GM12873 (cell line): Measurements from ENCODE around the gene CADPS.
A peak's percentile ranks its signal among the peaks of the same experiment; 100 is the strongest.

ENCODE experiments used
- TF ChIP-seq, protein P1 (sequence below): IDR thresholded peaks from 2 replicates; pipeline ENCODE4 v1.5.1; 2012; ENCODE audit warnings: low read depth, mild to moderate bottlenecking, moderate library complexity, low read length, control low read depth; ENCODE audit not compliant: insufficient read depth; ENCODE audit errors: missing control alignments

CADPS gene

GRCh38 chr3:62675492-62675891, 199.7 kb downstream of the CADPS start:
- TF ChIP-seq, protein P1, sequence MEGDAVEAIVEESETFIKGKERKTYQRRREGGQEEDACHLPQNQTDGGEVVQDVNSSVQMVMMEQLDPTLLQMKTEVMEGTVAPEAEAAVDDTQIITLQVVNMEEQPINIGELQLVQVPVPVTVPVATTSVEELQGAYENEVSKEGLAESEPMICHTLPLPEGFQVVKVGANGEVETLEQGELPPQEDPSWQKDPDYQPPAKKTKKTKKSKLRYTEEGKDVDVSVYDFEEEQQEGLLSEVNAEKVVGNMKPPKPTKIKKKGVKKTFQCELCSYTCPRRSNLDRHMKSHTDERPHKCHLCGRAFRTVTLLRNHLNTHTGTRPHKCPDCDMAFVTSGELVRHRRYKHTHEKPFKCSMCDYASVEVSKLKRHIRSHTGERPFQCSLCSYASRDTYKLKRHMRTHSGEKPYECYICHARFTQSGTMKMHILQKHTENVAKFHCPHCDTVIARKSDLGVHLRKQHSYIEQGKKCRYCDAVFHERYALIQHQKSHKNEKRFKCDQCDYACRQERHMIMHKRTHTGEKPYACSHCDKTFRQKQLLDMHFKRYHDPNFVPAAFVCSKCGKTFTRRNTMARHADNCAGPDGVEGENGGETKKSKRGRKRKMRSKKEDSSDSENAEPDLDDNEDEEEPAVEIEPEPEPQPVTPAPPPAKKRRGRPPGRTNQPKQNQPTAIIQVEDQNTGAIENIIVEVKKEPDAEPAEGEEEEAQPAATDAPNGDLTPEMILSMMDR, result no peak

DNA sequence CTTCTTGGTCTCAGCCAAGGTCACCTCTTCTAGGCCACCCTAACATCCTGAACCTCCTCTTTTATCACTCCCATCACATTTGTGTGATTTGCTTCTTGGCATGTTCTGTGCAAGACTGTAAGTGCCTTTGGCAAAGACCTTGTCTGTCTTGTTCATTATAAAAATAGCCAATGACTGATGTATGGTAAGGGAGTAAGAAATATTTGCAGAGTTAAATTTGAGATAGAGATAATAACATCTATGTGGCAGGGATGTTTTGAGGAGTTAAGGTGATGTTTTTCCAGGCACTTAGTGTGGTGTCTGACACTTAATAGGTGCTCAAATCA, 202.3 kb downstream of the CADPS start:
- TF ChIP-seq, protein P1, result no peak

- TF ChIP-seq, protein P1, result no peak
Measured at GRCh38 chr3:62672270-62672987, 202.8 kb downstream of the CADPS start.

DNA sequence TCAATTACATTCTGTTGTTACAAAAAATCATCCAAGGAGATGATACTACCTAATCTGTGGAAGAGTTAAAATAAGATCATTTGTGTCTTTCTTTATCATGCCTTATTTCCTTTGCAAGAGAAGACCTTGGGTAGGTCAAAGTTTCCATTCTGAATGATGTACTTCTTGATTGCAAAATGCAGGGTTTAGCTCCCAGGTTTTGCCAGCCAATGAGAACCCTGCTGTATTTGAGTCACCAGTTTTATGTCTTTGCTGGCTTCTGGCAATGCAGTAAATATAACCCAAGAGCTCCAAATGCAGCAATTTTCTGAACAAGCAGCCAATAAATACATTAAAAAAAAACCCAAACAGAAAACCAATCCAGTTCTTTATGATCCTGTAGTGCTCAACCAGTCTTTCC, 204.9 kb downstream of the CADPS start:
- TF ChIP-seq, protein P1, result no peak

GRCh38 chr3:62669161-62669560, 206.1 kb downstream of the CADPS start:
- TF ChIP-seq, protein P1, result no peak

DNA sequence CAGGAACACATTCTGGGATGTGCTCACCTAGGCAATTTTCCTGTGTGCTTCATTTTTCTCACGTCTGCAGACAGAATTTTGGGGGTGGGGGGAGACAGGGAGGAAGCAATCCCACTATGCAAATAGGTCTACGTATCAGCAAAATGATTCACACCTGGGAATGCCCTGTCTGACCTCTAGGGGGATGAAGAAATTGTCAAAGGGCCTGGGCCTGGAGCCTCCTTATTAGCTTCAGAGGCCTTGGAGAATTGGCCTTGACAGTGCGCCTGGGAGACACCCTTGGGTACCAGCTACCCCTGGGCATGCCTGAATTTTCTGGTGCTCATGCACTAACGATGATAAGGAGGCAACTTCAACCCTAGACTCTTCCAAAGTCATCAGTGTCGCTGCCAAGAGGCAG, 207.5 kb downstream of the CADPS start:
- TF ChIP-seq, protein P1, result peak; percentile 59

GRCh38 chr3:62665627-62666437, 209.4 kb downstream of the CADPS start:
- TF ChIP-seq, protein P1, result peak; percentile 86
